Nephron progenitor cell (in vitro differentiated cells): Measurements from ENCODE around the gene IL16.
A peak's percentile ranks its signal among the peaks of the same experiment; 100 is the strongest.

Experiments used
- DNase-seq: peaks from one replicate; pipeline ENCODE4 v3.0.0; 2021
- H3K27ac Mint-ChIP-seq: 2 replicates; pipeline ENCODE4 v1.8.0; 2021; ENCODE audit warnings: mild to moderate bottlenecking, moderate library complexity, mixed read lengths
- H3K27me3 Mint-ChIP-seq: 2 replicates; pipeline ENCODE4 v1.8.0; 2021; ENCODE audit warnings: mild to moderate bottlenecking, low read depth, mixed read lengths; ENCODE audit not compliant: poor library complexity
- H3K36me3 Mint-ChIP-seq: 2 replicates; pipeline ENCODE4 v1.8.0; 2021; ENCODE audit warnings: low read depth, mixed read lengths
- H3K4me1 Mint-ChIP-seq: 2 replicates; pipeline ENCODE4 v1.8.0; 2021; ENCODE audit warnings: mixed read lengths
- H3K4me3 Mint-ChIP-seq: 2 replicates; pipeline ENCODE4 v1.8.0; 2021; ENCODE audit warnings: mild to moderate bottlenecking, moderate library complexity, mixed read lengths
- H3K9me3 Mint-ChIP-seq: 2 replicates; pipeline ENCODE4 v1.8.0; 2021; ENCODE audit warnings: mild to moderate bottlenecking, moderate library complexity, mixed read lengths
- CTCF ChIP-seq: fragments of 200-600 bp; sonication (generic); IDR thresholded peaks from 2 replicates; pipeline ENCODE4 v1.5.0; 2021; ENCODE audit warnings: antibody characterized with exemption

The IL16 gene

GRCh38 chr15:81278306-81279029, 81.8 kb downstream of the IL16 start:
- peaks cover 18% of the 10 kb centered on the region for H3K36me3 Mint-ChIP-seq
- no peak overlapping the region for H3K27ac Mint-ChIP-seq
- no peak for DNase-seq
- H3K9me3 Mint-ChIP-seq, result peaks cover 40% of the 10 kb centered on the region
- H3K27me3 Mint-ChIP-seq, result peaks cover 13% of the 10 kb centered on the region
- H3K4me3 Mint-ChIP-seq, result no peak overlapping the region
- no peak for TF ChIP-seq CTCF
- peaks cover 33% of the 10 kb centered on the region for H3K4me1 Mint-ChIP-seq

- Mint-ChIP-seq H3K27me3 (peaks cover 13% of the 10 kb centered on the region), H3K4me1 (peaks cover 25% of the 10 kb centered on the region)
- DNase-seq, result no peak
Observed at GRCh38 chr15:81279621-81280485, 83.2 kb downstream of the IL16 start.

GRCh38 chr15:81280696-81281455, 84.2 kb downstream of the IL16 start:
- Mint-ChIP-seq H3K4me3 (no peak overlapping the region), H3K4me1 (peaks cover 19% of the 10 kb centered on the region), H3K27ac (no peak overlapping the region), H3K9me3 (peaks cover 34% of the 10 kb centered on the region), H3K36me3 (peaks cover 18% of the 10 kb centered on the region), H3K27me3 (peaks cover 16% of the 10 kb centered on the region)
- TF ChIP-seq CTCF, result no peak
- no peak for DNase-seq

More at GRCh38 chr15:81279621-81280485, 83.2 kb downstream of the IL16 start:
- Mint-ChIP-seq H3K4me3 (no peak overlapping the region), H3K27ac (no peak overlapping the region), H3K36me3 (peaks cover 18% of the 10 kb centered on the region), H3K9me3 (peaks cover 40% of the 10 kb centered on the region)
- no peak for TF ChIP-seq CTCF

- no peak for DNase-seq
- Mint-ChIP-seq H3K36me3 (peaks cover 18% of the 10 kb centered on the region), H3K9me3 (peaks cover 29% of the 10 kb centered on the region), H3K27me3 (peaks cover 16% of the 10 kb centered on the region), H3K4me1 (peaks cover 19% of the 10 kb centered on the region), H3K4me3 (no peak overlapping the region), H3K27ac (peak overlapping the region; percentile 3)
- no peak for TF ChIP-seq CTCF
Observed at GRCh38 chr15:81281456-81281735, 84.7 kb downstream of the IL16 start.

- Mint-ChIP-seq H3K27ac (peak overlapping the region; percentile 3), H3K36me3 (peaks cover 12% of the 10 kb centered on the region), H3K4me3 (no peak overlapping the region), H3K4me1 (peaks cover 19% of the 10 kb centered on the region), H3K27me3 (peaks cover 16% of the 10 kb centered on the region), H3K9me3 (peaks cover 23% of the 10 kb centered on the region)
- no peak for TF ChIP-seq CTCF
- no peak for DNase-seq
Observed at GRCh38 chr15:81281766-81282605, 85.3 kb downstream of the IL16 start.
